GM12878 (cell line): ENCODE measurements around the gene ARPC1B. TPM values are rescaled to one million over a fixed set of nuclear protein-coding genes. Genes with fewer than 3 reads are reported as not detected.

ENCODE experiments used
- BACH1 ChIP-seq: fragments of 450-650 bp; IDR thresholded peaks from 2 replicates; pipeline ENCODE4 v1.6.1; 2017; ENCODE audit warnings: mild to moderate bottlenecking, borderline replicate concordance
- DPF2 ChIP-seq: fragments of 450-650 bp; IDR thresholded peaks from 2 replicates; pipeline ENCODE4 v1.6.1; 2017; ENCODE audit warnings: mild to moderate bottlenecking
- ESRRA ChIP-seq: IDR thresholded peaks from 2 replicates; pipeline ENCODE4 v1.6.1; 2012; ENCODE audit warnings: mild to moderate bottlenecking, low read length, improper control_type of control experiment
- KLF5 ChIP-seq: fragments of 450-650 bp; IDR thresholded peaks from 2 replicates; pipeline ENCODE4 v1.6.1; 2014; ENCODE audit warnings: mild to moderate bottlenecking; ENCODE audit not compliant: partially characterized antibody
- MYC ChIP-seq: IDR thresholded peaks from 2 replicates; pipeline ENCODE4 v1.6.1; 2011; ENCODE audit warnings: mild to moderate bottlenecking, low read length, moderate library complexity, inconsistent platforms; ENCODE audit not compliant: insufficient read depth, insufficient replicate concordance, insufficient read length, severe bottlenecking
- STAT3 ChIP-seq: IDR thresholded peaks from 2 replicates; pipeline ENCODE4 v1.6.1; 2011; ENCODE audit warnings: low read depth, low read length, improper control_type of control experiment
- USF1 ChIP-seq: IDR thresholded peaks from 2 replicates; pipeline ENCODE4 v1.6.1; 2011; ENCODE audit warnings: borderline replicate concordance, low read depth, mild to moderate bottlenecking, moderate library complexity, mixed read lengths, low read length; ENCODE audit not compliant: insufficient read depth; ENCODE audit errors: extremely low read length
- YBX1 ChIP-seq: fragments of 450-650 bp; IDR thresholded peaks from 2 replicates; pipeline ENCODE4 v1.6.1; 2016; ENCODE audit warnings: antibody characterized with exemption
- ZNF217 ChIP-seq: fragments of 450-650 bp; IDR thresholded peaks from 2 replicates; pipeline ENCODE4 v1.6.1; 2017; ENCODE audit warnings: antibody characterized with exemption, mild to moderate bottlenecking
- ZNF592 ChIP-seq: fragments of 450-650 bp; IDR thresholded peaks from 2 replicates; pipeline ENCODE4 v1.6.1; 2017; ENCODE audit warnings: mild to moderate bottlenecking, moderate library complexity
- polyA plus RNA-seq, 11 experiments: library from polyadenylated mRNA; depleted of rRNA in 4 of 11; unstranded in 6 of 11; stranded (reverse) in 5 of 11; fragments of >200 nt; fragmentation: Nextera tagmentation in 4 of 11; fragmentation: Illumina TruSeq in 1 of 11; extraction: Ambion mirVana in 4 of 11; extraction: Trizol in 1 of 11; gene quantifications; 1 replicate in 1 of 11; 2 replicates in 10 of 11; pipeline versions ENCODE4 v1.2.1 to v1.2.3, GENCODE V29; 2011 to 2016; ENCODE audit warnings: inconsistent platforms in 2 of 11, missing spikeins in 2 of 11, low read depth in 1 of 11
- total RNA-seq, 4 experiments: library from RNA; depleted of rRNA in 3 of 4; stranded (reverse); fragments of >200 nt in 3 of 4; fragmentation: Illumina TruSeq in 1 of 4; extraction: Trizol in 1 of 4; gene quantifications; 2 replicates each; pipeline versions ENCODE4 v1.2.1 to v1.2.3, GENCODE V29; 2013 to 2021

Gene ARPC1B
- total and polyA plus RNA-seq, 10 of the 15 experiments (the other 5 are each of a cell fraction or from before 2014, with no cell fraction given) = 14.1 to 762 (median 387) TPM

GRCh38 chr7:99380032-99380822 lies 5.7 kb downstream of the ARPC1B start (continued):
- TF ChIP-seq ZNF592 (no peak), ESRRA (no peak), MYC (peak; percentile 38), BACH1 (peak; percentile 42), USF1 (no peak), KLF5 (no peak), YBX1 (no peak), DPF2 (peak; percentile 75), ZNF217 (0 out of 2 replicates have a peak, but pooled peaks have one; percentile 16), STAT3 (0 out of 2 replicates have a peak, but pooled peaks have one; percentile 75)
- TF ChIP-seq, all 136 proteins: peak for 48
